HG03039 (cell line): Measurements from ENCODE around the gene CHPF2.

Experiments
- ATAC-seq: cut with Tn5 transposase; IDR thresholded peaks from one replicate; pipeline ENCODE4 v1.9.1; 2021; ENCODE audit warnings: mild to moderate bottlenecking, moderate library complexity; ENCODE audit not compliant: unreplicated experiment

CHPF2 gene

GRCh38 chr7:151245360-151246101 is 13.2 kb downstream of the CHPF2 start:
- ATAC-seq = no peak

- no peak for ATAC-seq
These were observed 14.0 kb downstream of the CHPF2 start for GRCh38 chr7:151246102-151246850.

GRCh38 chr7:151246851-151247580 is 14.7 kb downstream of the CHPF2 start:
- ATAC-seq = no peak

- ATAC-seq = no peak
These were observed 15.5 kb downstream of the CHPF2 start for GRCh38 chr7:151247611-151248345.

GRCh38 chr7:151248346-151249033 is 16.2 kb downstream of the CHPF2 start, which contains the start of gene SMARCD3:
Gene SMARCD3 (minus strand): TSS chr7:151248694. CDS start chr7:151248562, 132 bp downstream.
- no peak for ATAC-seq

- ATAC-seq = no peak
These were observed 16.9 kb downstream of the CHPF2 start for GRCh38 chr7:151249034-151249731.

GRCh38 chr7:151249732-151250072 is 17.4 kb downstream of the CHPF2 start:
- no peak for ATAC-seq

GRCh38 chr7:151250181-151251132 is 18.2 kb downstream of the CHPF2 start:
- ATAC-seq = no peak

- ATAC-seq = no peak
These were observed 19.0 kb downstream of the CHPF2 start for GRCh38 chr7:151251328-151251688.

GRCh38 chr7:151251689-151252560 is 19.6 kb downstream of the CHPF2 start:
- no peak for ATAC-seq

GRCh38 chr7:151252561-151252835 is 20.2 kb downstream of the CHPF2 start:
- ATAC-seq = no peak

GRCh38 chr7:151252961-151253711 is 20.9 kb downstream of the CHPF2 start:
- no peak for ATAC-seq

- ATAC-seq = no peak
These were observed 22.0 kb downstream of the CHPF2 start for GRCh38 chr7:151254316-151254715.

GRCh38 chr7:151254851-151255250 is 22.6 kb downstream of the CHPF2 start:
- no peak for ATAC-seq

GRCh38 chr7:151255390-151255789 is 23.1 kb downstream of the CHPF2 start:
- no peak for ATAC-seq

- no peak for ATAC-seq
These were observed 24.2 kb downstream of the CHPF2 start for GRCh38 chr7:151256410-151257045.

GRCh38 chr7:151257990-151258389 is 25.7 kb downstream of the CHPF2 start:
- no peak for ATAC-seq
